Upper lobe of left lung (tissue), 6 donors: ENCODE measurements around the gene NAPB. TPM values are rescaled to one million over a fixed set of nuclear protein-coding genes. Genes with fewer than 3 reads are reported as not detected.
A peak's percentile ranks its signal among the peaks of the same experiment; 100 is the strongest.

Experiments used
- ATAC-seq, 2 donors: fragments of 200-7000 bp; cut with Tn5 transposase; one replicate each; pipeline ENCODE4 v1.9.1; 2022; ENCODE audit warnings: mild to moderate bottlenecking in 2 of 2, moderate library complexity in 2 of 2; ENCODE audit not compliant: low FRiP score in 2 of 2
- DNase-seq, 2 donors: peaks; one replicate each; pipeline ENCODE4 v3.0.0-alpha.2; 2019 to 2020
- H3K27ac ChIP-seq, 4 donors: fragments of 200-600 bp; sonication (generic); one replicate each; pipeline ENCODE4 v1.5.1; 2016 to 2019
- H3K27me3 ChIP-seq, 4 donors: fragments of 200-600 bp; sonication (generic); one replicate each; pipeline ENCODE4 v1.5.1; 2017 to 2019
- H3K36me3 ChIP-seq, 4 donors: fragments of 200-600 bp; sonication (generic); one replicate each; pipeline ENCODE4 v1.5.1; 2016 to 2019
- H3K4me1 ChIP-seq, 4 donors: fragments of 200-600 bp; sonication (generic); one replicate each; pipeline ENCODE4 v1.5.1; 2018 to 2019
- H3K4me3 ChIP-seq, 4 donors: fragments of 200-600 bp; sonication (generic); one replicate each; pipeline ENCODE4 v1.5.1; 2017 to 2019; ENCODE audit warnings: mild to moderate bottlenecking in 2 of 4, moderate library complexity in 1 of 4
- H3K9me3 ChIP-seq, 4 donors: fragments of 200-600 bp; sonication (generic); one replicate each; pipeline ENCODE4 v1.5.1; 2018 to 2019
- CTCF ChIP-seq, 6 experiments: fragments of 450-650 bp in 4 of 6; fragments of 200-600 bp in 2 of 6; sonication (generic) in 2 of 6; IDR thresholded peaks; one replicate each; pipeline ENCODE4 v1.5.1; 2016 to 2019; ENCODE audit warnings: antibody characterized with exemption in 6 of 6
- EP300 ChIP-seq, 4 donors: sonication (generic); formaldehyde crosslinking; IDR thresholded peaks; one replicate each; pipeline ENCODE4 v1.5.1; 2017; ENCODE audit warnings: antibody characterized with exemption in 4 of 4, control low read depth in 2 of 4
- POLR2A ChIP-seq, 4 donors: fragments of 450-650 bp; IDR thresholded peaks; one replicate each; pipeline ENCODE4 v1.5.1; 2016 to 2017; ENCODE audit warnings: antibody characterized with exemption in 4 of 4, mild to moderate bottlenecking in 2 of 4
- POLR2AphosphoS5 ChIP-seq, 2 donors: sonication (generic); formaldehyde crosslinking; IDR thresholded peaks; one replicate each; pipeline ENCODE4 v1.5.1; 2017; ENCODE audit warnings: antibody characterized with exemption in 2 of 2
- WGBS, 2 donors: methylation state at CpG; one replicate each; pipeline ENCODE4 v1.1.5; 2017 to 2018; 5-methylcytosine and 5-hydroxymethylcytosine counted together
- total RNA-seq, 6 donors: library from RNA; depleted of rRNA in 4 of 6; stranded (reverse); fragments of >200 nt in 4 of 6; gene quantifications; one replicate each; pipeline versions ENCODE4 v1.1.0 to v1.2.1, GENCODE V29; 2016 to 2021
- donor health status: DM: no; HTN: no; CAD: no; lungs with moderate emphysema.
- donor health status: DM: no; HTN: yes; CAD: no; lungs with severe emphysema.

NAPB gene
- total RNA-seq, 6 donors from 2014 or later: 9.7 to 27.7 (median 11.1) TPM

GRCh38 chr20:23363257-23363649 lies 58.0 kb downstream of the NAPB start:
- Histone ChIP-seq H3K27ac (peak overlapping the region; percentile 96 to 100 (median 100)), H3K36me3 (peaks cover 0 to 27% (median 10%) of the 10 kb centered on the region in 4 donors), H3K9me3 (no peaks in the 10 kb centered on the region), H3K27me3 (no peaks in the 10 kb centered on the region), H3K4me1 (peaks cover 48 to 61% (median 52%) of the 10 kb centered on the region in 4 donors), H3K4me3 (peak overlapping the region in 2 of 4 donors; percentile 72 to 76)
- no peak for TF ChIP-seq POLR2AphosphoS5 (IDR thresholded peaks at IDR 0.05)
- TF ChIP-seq CTCF (IDR thresholded peaks at IDR 0.05): no peak
- TF ChIP-seq POLR2A (IDR thresholded peaks at IDR 0.05): no peak
- no peak for TF ChIP-seq EP300 (IDR thresholded peaks at IDR 0.05)
- DNase-seq (no peak), ATAC-seq (no peak)
- WGBS, 2 donors: 67 to 70% methylated on average over 4 of the region's 4 CpGs

GRCh38 chr20:23362392-23363256 lies 58.7 kb downstream of the NAPB start:
- no peak for TF ChIP-seq EP300 (IDR thresholded peaks at IDR 0.05)
- no peak for TF ChIP-seq CTCF (IDR thresholded peaks at IDR 0.05)
- TF ChIP-seq POLR2A (IDR thresholded peaks at IDR 0.05): no peak
- no peak for TF ChIP-seq POLR2AphosphoS5 (IDR thresholded peaks at IDR 0.05)
- Histone ChIP-seq H3K9me3 (no peaks in the 10 kb centered on the region), H3K4me1 (peaks cover 43 to 55% (median 51%) of the 10 kb centered on the region in 4 donors), H3K36me3 (peaks cover 0 to 25% (median 10%) of the 10 kb centered on the region in 4 donors), H3K27ac (peak overlapping the region; percentile 96 to 100 (median 100)), H3K27me3 (no peaks in the 10 kb centered on the region), H3K4me3 (peak overlapping the region; percentile 72 to 89 (median 76))
- DNase-seq: peak in 1 of 2 donors; percentile 80
- 9 to 15% methylated on average over 12 to 34 of the region's 50 CpGs for WGBS, 2 donors
- peak; percentile 5 to 38 for ATAC-seq

GRCh38 chr20:23361476-23362391 lies 59.6 kb downstream of the NAPB start, which contains the start of gene GZF1:
Gene GZF1, plus strand, starts transcription at chr20:23362182. Its CDS starts 2,202 bp downstream, at chr20:23364384.
- ATAC-seq (peak; percentile 95 to 96), DNase-seq (peak; percentile 99 to 100)
- no peaks in the 10 kb centered on the region for H3K27me3 ChIP-seq
- TF ChIP-seq POLR2AphosphoS5 (IDR thresholded peaks at IDR 0.05) (peak; percentile 98 to 99), POLR2A (IDR thresholded peaks at IDR 0.05) (peak in 3 of 4 donors; percentile 89 to 98 (median 97)), CTCF (IDR thresholded peaks at IDR 0.05) (peak in 5 of 6 experiments; percentile 17 to 94 (median 74)), EP300 (IDR thresholded peaks at IDR 0.05) (peak in 3 of 4 donors; percentile 6 to 94 (median 9))
- H3K27ac ChIP-seq: peak within 1 kb of the TSS; percentile 96 to 100 (median 100)
- WGBS, 2 donors: 0% methylated on average over 3 to 37 of the region's 114 CpGs
- peaks cover 0 to 19% (median 10%) of the 10 kb centered on the region in 4 donors for H3K36me3 ChIP-seq
- peaks cover 43 to 55% (median 47%) of the 10 kb centered on the region in 4 donors for H3K4me1 ChIP-seq
- H3K9me3 ChIP-seq: no peaks in the 10 kb centered on the region
- peak within 1 kb of the TSS; percentile 72 to 89 (median 76) for H3K4me3 ChIP-seq

GRCh38 chr20:23361119-23361475 lies 60.2 kb downstream of the NAPB start:
- no peaks in the 10 kb centered on the region for H3K27me3 ChIP-seq
- H3K27ac ChIP-seq: peak overlapping the region; percentile 96 to 100 (median 100)
- H3K4me1 ChIP-seq: peaks cover 38 to 51% (median 40%) of the 10 kb centered on the region in 4 donors
- H3K9me3 ChIP-seq: no peaks in the 10 kb centered on the region
- TF ChIP-seq POLR2AphosphoS5 (IDR thresholded peaks at IDR 0.05) (no peak), CTCF (IDR thresholded peaks at IDR 0.05) (no peak), EP300 (IDR thresholded peaks at IDR 0.05) (no peak), POLR2A (IDR thresholded peaks at IDR 0.05) (no peak)
- WGBS, 2 donors: 3% methylated on average over 8 of the region's 8 CpGs
- H3K36me3 ChIP-seq: peaks cover 0 to 20% (median 10%) of the 10 kb centered on the region in 4 donors
- DNase-seq (no peak), ATAC-seq (no peak)
- H3K4me3 ChIP-seq: peak overlapping the region; percentile 45 to 77 (median 74)
